Right ventricle myocardium superior (tissue), 1 donor: ENCODE data around the gene CAPN14. TPM values are rescaled to one million over a fixed set of nuclear protein-coding genes. Genes with fewer than 3 reads are reported as not detected.

Experiments used
- ATAC-seq: fragments of 200-7000 bp; cut with Tn5 transposase; one replicate; pipeline ENCODE4 v1.9.1; 2020; ENCODE audit warnings: mild to moderate bottlenecking; ENCODE audit not compliant: poor library complexity
- DNase-seq: peaks from one replicate; pipeline ENCODE4 v3.0.0-alpha.2; 2020
- intact Hi-C: fragments of 100-400 bp; cut with DNase I; formaldehyde crosslinking; loops from one replicate; pipeline ENCODE4 v1.11.2; 2022
- total RNA-seq: library from RNA; stranded (reverse); fragmentation: NEBNext Ultra II Directional; extraction: Animal tissue kit (Norgen Biotek cat#: 25700); gene quantifications from one replicate; pipeline ENCODE4 v1.2.1, GENCODE V29; 2021
- donor health status: DM: no; HTN: yes; CAD: no; lungs with severe emphysema.

Gene CAPN14
- total RNA-seq, 1 donor from 2014 or later = 0.32 TPM

GRCh38 chr2:31171142-31171541, 46.2 kb downstream of the CAPN14 start:
- ATAC-seq = no peak
- no peak for DNase-seq
- intact Hi-C loops = loop anchor here (2.0 to 10.0 kb wide), 2 partner anchors 164 to 456 kb away; no protein-coding TSS in a partner anchor

DNA sequence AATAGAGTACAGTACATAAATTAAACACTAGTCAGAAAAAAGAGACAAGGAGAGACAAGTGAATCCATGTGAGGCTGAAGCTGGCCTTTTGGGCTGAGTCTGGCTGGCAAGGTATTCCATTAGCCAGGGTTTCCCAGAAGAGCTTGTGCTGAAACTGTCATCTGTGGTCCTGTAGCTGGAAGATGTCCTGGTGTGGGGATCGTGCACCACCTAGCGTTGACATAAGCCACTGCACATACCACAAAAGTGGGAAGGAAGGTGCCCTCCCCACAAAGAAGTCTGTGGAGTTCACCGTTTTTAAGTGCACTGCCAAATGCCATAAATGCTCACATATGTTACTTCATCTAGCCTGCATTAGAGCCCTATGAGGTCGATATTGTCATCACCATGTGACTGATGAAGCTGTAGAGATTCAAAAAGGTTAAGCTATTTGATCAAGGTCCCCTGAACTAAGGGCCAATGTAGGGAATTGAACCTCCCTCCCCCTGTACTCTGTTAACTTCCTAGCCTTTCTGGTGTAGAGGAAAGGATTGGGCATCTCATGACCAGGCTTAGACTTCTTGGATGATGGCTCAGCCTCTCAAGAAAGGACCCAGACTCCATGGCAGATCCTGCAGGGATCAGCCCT, 47.1 kb downstream of the CAPN14 start:
- peak; percentile 58 for DNase-seq
- peak; percentile 94 for ATAC-seq
- intact Hi-C loops = loop anchor here (2.0 to 10.0 kb wide), 2 partner anchors 165 to 455 kb away; no protein-coding TSS in a partner anchor

- intact Hi-C loops = no loop called here
- no peak for ATAC-seq
Observed at GRCh38 chr2:31168291-31168690, 49.0 kb downstream of the CAPN14 start.

GRCh38 chr2:31166925-31167324, 50.4 kb downstream of the CAPN14 start:
- intact Hi-C loops = no loop called here
- ATAC-seq = no peak
- DNase-seq = no peak

More at GRCh38 chr2:31168291-31168690, 49.0 kb downstream of the CAPN14 start:
- DNase-seq = no peak

DNA sequence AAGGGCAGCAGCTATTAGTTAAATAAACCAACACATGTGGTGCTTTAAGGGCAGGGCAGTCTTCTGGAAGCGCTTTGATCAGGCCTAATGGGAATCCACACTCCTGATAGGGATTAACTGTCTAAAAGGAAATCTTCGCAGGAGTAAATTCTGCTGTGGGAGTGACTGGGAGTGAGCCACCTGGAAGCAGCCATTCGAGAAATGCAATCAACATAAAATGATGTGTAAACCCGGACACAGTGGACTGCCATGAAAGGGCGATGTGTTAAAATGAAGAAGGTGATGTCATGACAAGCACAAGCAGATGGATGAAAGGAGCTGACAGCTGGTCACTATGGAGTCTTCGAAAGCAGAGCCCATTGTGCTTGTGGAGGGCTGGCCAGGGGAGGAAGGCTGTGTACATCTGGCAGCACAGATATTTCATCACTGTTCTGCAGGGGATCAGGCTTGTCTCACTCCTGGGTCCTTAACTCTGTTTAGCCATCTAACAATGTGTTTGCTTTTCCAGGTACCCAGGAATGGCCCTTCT, 54.2 kb downstream of the CAPN14 start:
- DNase-seq (no peak), ATAC-seq (no peak)
- intact Hi-C loops = no loop called here

DNA sequence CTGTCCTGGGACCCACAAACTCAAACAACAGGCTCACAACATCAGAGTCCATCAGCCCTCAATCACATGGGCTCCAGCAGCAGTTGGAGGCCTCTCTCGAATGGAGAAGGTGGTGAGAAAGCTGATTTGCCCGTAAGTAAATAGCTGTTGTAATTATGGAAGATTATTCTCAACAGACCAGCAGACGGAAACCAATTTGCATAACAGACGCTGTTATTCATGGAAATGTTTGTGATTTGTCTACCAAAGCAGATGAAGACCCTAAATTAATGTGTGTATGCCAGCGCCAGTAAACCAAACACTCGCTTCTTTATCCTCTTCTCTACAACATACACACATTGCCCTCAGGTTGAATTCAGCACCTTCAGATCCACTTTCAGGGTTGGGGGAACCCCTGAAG, 55.7 kb downstream of the CAPN14 start:
- intact Hi-C loops = no loop called here
- ATAC-seq = no peak
- DNase-seq = no peak

DNA sequence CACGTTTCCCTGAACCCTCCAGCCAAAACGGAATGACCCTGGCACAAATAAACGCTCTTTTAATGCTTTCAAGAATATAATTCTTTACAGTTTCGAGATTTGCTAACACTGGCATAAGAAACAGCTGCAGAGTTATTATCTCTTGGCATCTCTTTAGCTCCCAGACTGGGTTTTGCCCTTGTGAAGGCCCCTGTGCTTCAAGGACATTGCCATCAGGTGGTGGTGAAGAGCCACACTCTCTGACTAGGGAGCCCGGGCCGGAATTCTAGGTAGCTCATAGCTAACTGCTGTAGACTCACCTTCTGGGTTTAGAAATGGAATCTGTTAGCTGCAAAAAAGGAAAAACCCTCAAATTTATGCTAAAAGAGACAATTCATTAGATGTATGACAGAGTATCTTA, 65.8 kb downstream of the CAPN14 start:
- ATAC-seq = no peak
- intact Hi-C loops = no loop called here
- DNase-seq = no peak

GRCh38 chr2:31150120-31150670, 67.1 kb downstream of the CAPN14 start:
- ATAC-seq (no peak), DNase-seq (no peak)
- intact Hi-C loops = no loop called here

- intact Hi-C loops = no loop called here
- no peak for ATAC-seq
Observed at GRCh38 chr2:31148514-31148913, 68.8 kb downstream of the CAPN14 start.

DNA sequence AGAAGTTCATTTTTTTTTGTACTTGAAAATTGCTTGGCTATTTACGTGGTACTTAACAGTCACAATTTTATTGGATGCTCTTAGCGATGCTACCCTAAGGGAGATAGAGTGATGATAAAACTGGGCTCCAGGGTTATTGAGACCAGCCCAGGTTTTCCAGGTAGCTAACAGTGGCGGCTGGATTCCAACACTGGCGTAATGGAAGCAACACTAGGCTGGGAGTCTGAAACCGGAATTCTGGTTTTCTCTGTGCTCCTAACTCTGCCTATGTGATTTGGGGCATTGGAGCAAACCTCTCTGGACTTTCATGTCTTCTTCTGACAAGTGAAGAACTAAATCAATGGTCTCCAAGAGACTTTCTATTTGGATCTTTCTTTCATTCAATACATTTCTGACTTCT, 69.7 kb downstream of the CAPN14 start:
- DNase-seq (no peak), ATAC-seq (no peak)
- intact Hi-C loops = no loop called here

More at GRCh38 chr2:31148514-31148913, 68.8 kb downstream of the CAPN14 start:
- no peak for DNase-seq

- no peak for ATAC-seq
- no peak for DNase-seq
- intact Hi-C loops = no loop called here
Observed at GRCh38 chr2:31142110-31142509, 75.2 kb downstream of the CAPN14 start.

DNA sequence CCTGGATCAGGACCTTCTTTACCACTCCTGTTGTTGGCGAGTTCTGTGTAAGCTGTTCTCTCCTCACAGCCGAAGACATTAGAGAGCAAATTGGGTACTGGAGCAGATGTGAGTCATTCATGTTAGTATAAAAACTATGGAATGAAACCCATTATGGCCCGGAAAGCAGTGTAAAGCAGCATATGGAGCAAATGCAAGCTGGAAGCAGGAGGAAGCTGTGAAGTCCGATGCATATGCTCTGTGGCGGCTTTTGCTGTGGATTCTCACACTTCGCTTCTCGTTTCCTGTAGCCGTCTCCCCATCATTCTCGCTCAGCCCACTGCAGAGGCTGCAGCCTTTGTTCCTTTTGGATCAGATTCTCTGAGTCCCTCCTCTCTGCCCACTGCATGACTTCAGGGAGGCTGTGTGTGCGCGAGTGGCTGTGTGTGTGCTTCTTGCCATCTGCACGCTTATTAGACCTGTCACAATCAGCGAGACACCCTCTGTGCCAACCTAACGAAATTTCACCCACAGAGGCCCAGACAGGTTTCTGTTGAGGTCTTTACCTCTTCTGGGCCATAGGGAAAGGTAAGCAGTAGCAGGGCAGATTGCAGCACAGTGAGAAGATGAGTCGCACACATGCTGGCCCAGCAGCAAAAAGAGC, 75.8 kb downstream of the CAPN14 start:
- DNase-seq = no peak
- ATAC-seq = no peak
- intact Hi-C loops = no loop called here

GRCh38 chr2:31140151-31140550, 77.2 kb downstream of the CAPN14 start:
- DNase-seq (no peak), ATAC-seq (no peak)
- intact Hi-C loops = no loop called here

- intact Hi-C loops = no loop called here
- DNase-seq (no peak), ATAC-seq (no peak)
Observed at GRCh38 chr2:31139671-31140070, 77.6 kb downstream of the CAPN14 start.

DNA sequence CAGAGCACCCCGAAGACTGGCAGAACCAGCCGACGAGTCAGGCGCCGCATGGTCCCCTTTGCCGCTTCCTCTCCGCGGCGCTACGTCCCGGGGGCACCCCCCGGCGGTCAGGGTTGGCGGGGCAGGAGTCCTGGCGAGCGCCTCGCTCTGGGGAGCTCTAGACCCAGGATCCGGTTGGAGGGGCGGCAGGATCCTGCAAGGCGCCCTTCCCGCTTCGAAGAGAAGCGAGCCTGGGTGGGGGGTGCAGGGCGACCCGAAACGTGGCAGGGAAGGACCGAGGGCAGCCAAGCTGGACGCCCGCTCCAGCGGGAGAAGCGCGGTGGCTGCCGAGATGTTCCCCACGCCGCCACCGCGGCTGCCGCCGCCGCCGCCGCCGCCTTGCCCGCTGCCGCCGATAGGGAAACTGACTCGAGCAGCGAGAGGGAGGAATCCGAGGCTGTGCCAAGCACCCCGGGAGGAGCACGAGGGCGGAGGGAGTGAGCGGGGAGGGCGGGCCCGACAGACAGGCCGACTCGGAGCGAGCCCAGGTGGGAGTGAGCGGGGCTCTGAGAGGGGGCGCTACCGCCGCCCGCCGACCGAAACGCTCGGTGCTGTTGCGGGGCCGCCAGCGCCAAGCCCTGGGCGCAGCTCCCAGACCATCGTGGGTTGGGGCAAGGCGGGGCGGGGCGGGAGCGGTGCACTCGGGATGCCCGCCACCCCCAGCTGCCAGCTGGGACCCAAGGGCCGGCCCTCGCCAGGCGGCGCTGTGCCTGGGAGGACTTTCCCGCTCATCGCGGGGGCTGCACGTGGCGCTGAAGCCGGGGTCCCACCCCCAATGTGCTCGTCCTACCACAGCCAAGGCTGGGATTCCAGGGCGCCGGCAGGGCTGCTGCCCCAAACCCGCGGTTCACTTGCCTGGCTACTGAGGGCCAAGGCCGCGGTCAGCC, 79.0 kb downstream of the CAPN14 start, which contains the start of gene GALNT14:
GALNT14 (minus strand) TSS at position 404 of the 926 bp plus-strand sequence; CDS start at position 50, 354 bp downstream.
- intact Hi-C loops = no loop called here
- peak; percentile 66 for DNase-seq
- ATAC-seq = peak; percentile 89

DNA sequence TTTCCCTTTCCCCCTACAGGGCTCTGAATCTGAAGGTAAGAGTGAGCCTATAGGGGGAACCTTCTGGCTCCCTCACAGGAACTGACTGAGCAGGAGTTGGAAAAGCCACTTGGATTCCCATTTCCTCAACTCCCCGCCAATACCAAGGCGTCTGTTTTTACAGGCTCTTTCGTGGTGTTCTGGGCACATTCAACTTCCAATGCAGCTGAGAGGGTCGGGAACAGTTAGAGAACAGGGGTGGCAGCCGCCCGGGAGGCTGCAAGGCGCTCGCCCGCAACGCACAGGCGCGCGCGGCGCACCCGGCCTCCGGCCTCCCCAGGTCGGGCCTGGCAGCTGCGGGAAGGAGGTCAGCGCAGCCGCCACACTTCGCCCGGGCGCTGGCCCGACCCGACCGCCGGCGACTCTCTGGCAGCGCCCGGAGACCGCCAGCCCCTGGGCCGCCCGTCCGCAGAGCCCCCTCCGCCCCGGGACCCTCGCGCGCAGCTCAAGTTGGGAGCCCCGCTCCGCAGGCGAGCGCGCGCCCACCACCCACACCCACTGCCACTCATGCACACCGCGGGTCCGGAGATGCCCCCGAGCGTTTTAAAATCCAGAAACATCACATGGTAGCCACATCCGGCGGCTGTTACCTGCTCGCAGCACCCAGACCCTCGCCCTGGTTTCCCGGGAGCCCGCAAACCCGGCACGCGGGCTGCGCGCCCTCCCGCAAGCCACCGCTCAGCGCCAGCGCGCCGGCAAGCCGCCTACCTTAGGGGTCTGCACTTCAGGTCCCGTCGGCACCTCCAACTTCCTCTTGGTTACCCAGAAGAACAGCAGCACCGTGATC, 79.9 kb downstream of the CAPN14 start:
- intact Hi-C loops = no loop called here
- DNase-seq (no peak), ATAC-seq (peak; percentile 59)

- DNase-seq = no peak
- intact Hi-C loops = no loop called here
- no peak for ATAC-seq
Observed at GRCh38 chr2:31136732-31137131, 80.6 kb downstream of the CAPN14 start.

- no peak for ATAC-seq
- no peak for DNase-seq
- intact Hi-C loops = no loop called here
Observed at GRCh38 chr2:31136000-31136399, 81.3 kb downstream of the CAPN14 start.
